RWPE2 (cell line): Measurements from ENCODE around the gene FREM3.

Experiments
- ATAC-seq: fragments of 200-7000 bp; cut with Tn5 transposase; 3 replicates; pipeline ENCODE4 v1.9.1; 2021; ENCODE audit warnings: low read depth
- DNase-seq: peaks from one replicate; pipeline ENCODE4 v3.0.0-alpha.2; 2020; ENCODE audit warnings: low spot score
- H3K27ac ChIP-seq: fragments of 450-650 bp; 2 replicates; pipeline ENCODE4 v1.5.1; 2017; ENCODE audit warnings: mild to moderate bottlenecking; ENCODE audit not compliant: poor library complexity, severe bottlenecking
- H3K27me3 ChIP-seq: fragments of 250-450 bp; sonication (Bioruptor Pico); 2 replicates; pipeline ENCODE4 v1.5.1; 2021; ENCODE audit warnings: mild to moderate bottlenecking, moderate library complexity; ENCODE audit not compliant: insufficient read depth, poor library complexity, severe bottlenecking
- H3K36me3 ChIP-seq: fragments of 250-450 bp; sonication (Bioruptor Pico); 2 replicates; pipeline ENCODE4 v1.5.1; 2020; ENCODE audit warnings: low read depth, mild to moderate bottlenecking, moderate library complexity
- H3K4me1 ChIP-seq: fragments of 250-450 bp; sonication (Bioruptor Pico); 2 replicates; pipeline ENCODE4 v1.5.1; 2021; ENCODE audit warnings: mild to moderate bottlenecking, moderate library complexity; ENCODE audit not compliant: insufficient read depth, poor library complexity, severe bottlenecking
- H3K4me3 ChIP-seq: fragments of 250-450 bp; sonication (Bioruptor Pico); 2 replicates; pipeline ENCODE4 v1.5.1; 2021; ENCODE audit warnings: mild to moderate bottlenecking, moderate library complexity; ENCODE audit not compliant: severe bottlenecking
- H3K9me3 ChIP-seq: fragments of 250-450 bp; sonication (Bioruptor Pico); 2 replicates; pipeline ENCODE4 v1.5.1; 2021; ENCODE audit warnings: mild to moderate bottlenecking, moderate library complexity; ENCODE audit not compliant: severe bottlenecking
- TF ChIP-seq, protein P1 (sequence below): fragments of 450-650 bp; IDR thresholded peaks from one replicate; pipeline ENCODE4 v1.5.1; 2017; ENCODE audit warnings: mild to moderate bottlenecking, moderate library complexity; ENCODE audit not compliant: poor library complexity, severe bottlenecking

FREM3 gene

DNA sequence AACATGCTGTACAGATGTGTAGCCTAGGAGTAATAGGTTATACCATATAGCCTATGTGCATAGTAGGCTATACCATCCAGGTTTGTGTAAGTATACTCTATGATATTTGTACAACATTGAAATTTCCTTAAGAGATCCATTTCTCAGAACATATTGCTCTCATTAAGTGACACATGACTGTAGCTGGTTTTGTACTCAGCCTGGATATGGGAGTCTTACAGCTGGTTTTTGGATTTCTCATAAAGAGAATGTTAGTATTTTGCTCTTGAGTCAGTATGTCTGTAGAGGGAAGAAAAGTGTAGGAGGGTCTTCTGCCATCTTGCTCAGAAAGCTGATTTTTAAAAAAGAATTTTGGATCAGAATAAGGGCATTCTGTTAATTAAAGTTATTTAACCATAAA lies 101.7 kb downstream of the FREM3 start:
- H3K36me3 ChIP-seq = no peaks in the 10 kb centered on the region
- H3K9me3 ChIP-seq = no peaks in the 10 kb centered on the region
- no peak overlapping the region for H3K27ac ChIP-seq
- H3K27me3 ChIP-seq = no peaks in the 10 kb centered on the region
- no peak overlapping the region for H3K4me3 ChIP-seq
- TF ChIP-seq, protein P1, sequence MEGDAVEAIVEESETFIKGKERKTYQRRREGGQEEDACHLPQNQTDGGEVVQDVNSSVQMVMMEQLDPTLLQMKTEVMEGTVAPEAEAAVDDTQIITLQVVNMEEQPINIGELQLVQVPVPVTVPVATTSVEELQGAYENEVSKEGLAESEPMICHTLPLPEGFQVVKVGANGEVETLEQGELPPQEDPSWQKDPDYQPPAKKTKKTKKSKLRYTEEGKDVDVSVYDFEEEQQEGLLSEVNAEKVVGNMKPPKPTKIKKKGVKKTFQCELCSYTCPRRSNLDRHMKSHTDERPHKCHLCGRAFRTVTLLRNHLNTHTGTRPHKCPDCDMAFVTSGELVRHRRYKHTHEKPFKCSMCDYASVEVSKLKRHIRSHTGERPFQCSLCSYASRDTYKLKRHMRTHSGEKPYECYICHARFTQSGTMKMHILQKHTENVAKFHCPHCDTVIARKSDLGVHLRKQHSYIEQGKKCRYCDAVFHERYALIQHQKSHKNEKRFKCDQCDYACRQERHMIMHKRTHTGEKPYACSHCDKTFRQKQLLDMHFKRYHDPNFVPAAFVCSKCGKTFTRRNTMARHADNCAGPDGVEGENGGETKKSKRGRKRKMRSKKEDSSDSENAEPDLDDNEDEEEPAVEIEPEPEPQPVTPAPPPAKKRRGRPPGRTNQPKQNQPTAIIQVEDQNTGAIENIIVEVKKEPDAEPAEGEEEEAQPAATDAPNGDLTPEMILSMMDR = no peak
- no peaks in the 10 kb centered on the region for H3K4me1 ChIP-seq
- no peak for ATAC-seq
- no peak for DNase-seq

DNA sequence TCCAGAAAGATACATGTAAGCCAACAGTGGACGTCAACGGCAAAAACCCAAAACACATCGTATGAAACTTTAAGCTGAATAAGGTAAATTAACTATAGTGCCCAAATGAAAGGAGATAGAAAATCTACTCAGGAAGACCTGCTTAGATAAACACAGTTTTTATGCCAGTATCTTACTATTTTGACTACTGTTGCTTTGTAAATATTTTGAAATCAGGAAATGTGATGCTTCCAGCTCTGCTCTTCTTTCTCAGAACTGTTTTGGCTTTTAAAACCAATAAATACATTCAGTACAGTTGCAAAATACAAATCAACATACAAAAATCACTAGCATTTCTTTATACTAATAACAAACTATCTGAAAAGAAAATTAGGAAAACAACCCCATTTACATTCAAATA lies 103.2 kb downstream of the FREM3 start:
- no peaks in the 10 kb centered on the region for H3K9me3 ChIP-seq
- H3K27ac ChIP-seq = no peak overlapping the region
- ATAC-seq (no peak), DNase-seq (no peak)
- no peaks in the 10 kb centered on the region for H3K36me3 ChIP-seq
- no peak overlapping the region for H3K4me3 ChIP-seq
- no peaks in the 10 kb centered on the region for H3K4me1 ChIP-seq
- H3K27me3 ChIP-seq = no peaks in the 10 kb centered on the region
- TF ChIP-seq, protein P1 = no peak

DNA sequence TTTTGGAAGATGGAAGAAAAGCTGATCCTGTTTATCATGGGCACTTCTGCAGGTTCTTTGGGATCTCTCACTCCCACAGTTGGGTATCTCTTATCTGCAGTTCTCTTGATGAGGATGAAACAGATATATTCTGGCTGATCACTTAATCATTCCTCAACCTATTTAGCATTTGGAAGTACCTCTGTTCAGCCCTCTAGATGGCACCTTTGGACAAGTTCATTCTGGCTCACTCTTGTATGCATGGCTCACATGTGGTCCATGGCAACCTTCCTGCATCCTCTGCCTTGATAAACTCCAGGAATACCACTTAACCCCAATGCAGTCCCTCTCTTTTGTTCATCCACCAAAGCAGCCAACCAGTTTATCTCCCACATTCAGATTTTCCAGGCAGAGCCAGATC lies 112.8 kb downstream of the FREM3 start:
- Histone ChIP-seq H3K4me3 (no peak overlapping the region), H3K9me3 (no peaks in the 10 kb centered on the region), H3K27ac (no peak overlapping the region), H3K4me1 (no peaks in the 10 kb centered on the region), H3K36me3 (no peaks in the 10 kb centered on the region), H3K27me3 (no peaks in the 10 kb centered on the region)
- ATAC-seq (0 out of 3 replicates have a peak, but pooled peaks have one; percentile 27), DNase-seq (no peak)
- TF ChIP-seq, protein P1 = no peak

DNA sequence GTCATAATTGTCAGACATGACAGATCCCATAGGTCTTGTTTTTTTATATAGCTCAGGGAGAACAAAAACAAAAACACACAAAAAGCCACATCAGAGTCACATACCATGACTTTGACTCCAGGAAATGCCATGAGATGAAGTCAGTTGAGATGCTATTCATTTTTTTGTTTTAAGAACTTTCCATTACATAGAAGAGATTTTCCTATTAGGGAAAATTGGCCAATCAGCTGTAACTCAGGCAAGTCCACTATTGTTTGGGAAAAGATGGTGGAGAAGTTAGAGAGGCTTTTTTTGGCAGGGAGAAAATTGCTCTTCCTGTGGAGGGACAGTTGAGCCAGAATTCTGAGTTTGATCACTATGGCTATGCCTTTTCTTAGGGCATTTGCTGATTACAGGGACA lies 114.4 kb downstream of the FREM3 start:
- Histone ChIP-seq H3K27me3 (no peaks in the 10 kb centered on the region), H3K4me3 (no peak overlapping the region), H3K27ac (no peak overlapping the region), H3K36me3 (no peaks in the 10 kb centered on the region), H3K9me3 (no peaks in the 10 kb centered on the region), H3K4me1 (no peaks in the 10 kb centered on the region)
- DNase-seq = no peak
- no peak for ATAC-seq
- TF ChIP-seq, protein P1 = no peak

DNA sequence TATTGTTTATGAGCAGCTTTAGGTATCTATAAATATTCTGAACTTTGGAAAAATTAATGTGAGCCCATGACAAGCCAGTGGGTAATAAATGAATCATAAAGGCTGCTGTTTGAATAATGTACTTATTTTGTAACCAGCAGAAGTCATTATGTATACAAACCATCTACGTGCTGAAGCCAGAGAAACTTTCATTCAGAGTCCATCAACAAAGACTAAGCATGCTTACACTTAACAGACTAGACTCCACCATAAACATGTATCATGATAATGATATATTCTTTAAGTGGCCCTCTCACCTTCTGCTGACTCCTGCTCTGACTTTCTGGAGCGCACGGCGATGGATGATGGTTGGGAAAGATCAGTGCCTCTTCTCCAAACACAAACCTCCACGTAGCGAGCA lies 114.9 kb downstream of the FREM3 start:
- no peak overlapping the region for H3K27ac ChIP-seq
- H3K36me3 ChIP-seq = no peaks in the 10 kb centered on the region
- H3K9me3 ChIP-seq = no peaks in the 10 kb centered on the region
- no peak overlapping the region for H3K4me3 ChIP-seq
- 0 out of 3 replicates have a peak, but pooled peaks have one; percentile 19 for ATAC-seq
- TF ChIP-seq, protein P1 = no peak
- no peaks in the 10 kb centered on the region for H3K4me1 ChIP-seq
- DNase-seq = no peak
- H3K27me3 ChIP-seq = no peaks in the 10 kb centered on the region
